Effector memory CD4-positive, alpha-beta T cell (primary cell): Measurements from ENCODE around the gene PPA1.

ENCODE experiments used
- DNase-seq, 3 donors: peaks; one replicate each; pipeline ENCODE4 v3.0.0-alpha.2; 2020
- H3K27ac ChIP-seq: 2 replicates; pipeline ENCODE4 v1.7.0; 2013; ENCODE audit warnings: mild to moderate bottlenecking, low read length, moderate library complexity; ENCODE audit not compliant: insufficient read depth, poor library complexity, severe bottlenecking
- H3K27me3 ChIP-seq: replicated peaks from 2 replicates; pipeline ENCODE4 v1.7.0; 2013; ENCODE audit warnings: mild to moderate bottlenecking, low read length; ENCODE audit not compliant: insufficient read depth, control insufficient read depth, poor library complexity, severe bottlenecking
- H3K36me3 ChIP-seq: 2 replicates; pipeline ENCODE4 v1.7.0; 2013; ENCODE audit warnings: mild to moderate bottlenecking, low read length, moderate library complexity; ENCODE audit not compliant: control insufficient read depth, insufficient read depth
- H3K4me1 ChIP-seq: 2 replicates; pipeline ENCODE4 v1.7.0; 2013; ENCODE audit warnings: low read length, mild to moderate bottlenecking; ENCODE audit not compliant: control insufficient read depth, insufficient read depth, poor library complexity, severe bottlenecking
- H3K4me3 ChIP-seq: 2 replicates; pipeline ENCODE4 v1.7.0; 2013; ENCODE audit warnings: low read length, low read depth, mild to moderate bottlenecking; ENCODE audit not compliant: insufficient read depth, poor library complexity, severe bottlenecking
- H3K9me3 ChIP-seq: 2 replicates; pipeline ENCODE4 v1.7.0; 2013; ENCODE audit warnings: mild to moderate bottlenecking, low read length, moderate library complexity; ENCODE audit not compliant: control insufficient read depth

PPA1 gene

DNA sequence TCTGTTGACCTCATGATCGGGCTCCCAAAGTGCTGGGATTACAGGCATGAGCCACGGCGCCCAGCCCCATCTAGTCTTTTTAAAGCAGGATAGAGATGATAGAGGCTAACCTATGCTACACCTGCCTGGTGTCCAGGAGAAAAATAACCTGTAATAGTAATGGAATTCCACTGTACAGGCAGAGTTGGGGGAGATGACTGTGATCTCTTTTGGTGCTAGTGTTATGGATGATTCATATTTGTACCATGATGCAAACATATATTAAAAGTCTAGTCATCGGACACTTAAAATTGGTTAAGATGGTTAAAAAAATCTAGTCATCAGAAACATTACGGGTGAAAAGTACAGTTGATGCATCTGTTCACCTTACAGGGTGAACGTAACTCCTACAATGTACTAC is 56.8 kb downstream of the PPA1 start:
- H3K4me1 ChIP-seq = peaks cover 13% of the 10 kb centered on the region
- no peak for DNase-seq
- H3K9me3 ChIP-seq = no peaks in the 10 kb centered on the region
- H3K36me3 ChIP-seq = no peaks in the 10 kb centered on the region
- H3K4me3 ChIP-seq = no peak overlapping the region
- H3K27me3 ChIP-seq = no peaks in the 10 kb centered on the region
- no peak overlapping the region for H3K27ac ChIP-seq

GRCh38 chr10:70175516-70175915 is 57.7 kb downstream of the PPA1 start:
- H3K36me3 ChIP-seq = no peaks in the 10 kb centered on the region
- H3K4me3 ChIP-seq = no peak overlapping the region
- no peak for DNase-seq
- peaks cover 13% of the 10 kb centered on the region for H3K4me1 ChIP-seq
- no peaks in the 10 kb centered on the region for H3K9me3 ChIP-seq
- H3K27ac ChIP-seq = no peak overlapping the region
- no peaks in the 10 kb centered on the region for H3K27me3 ChIP-seq

GRCh38 chr10:70174058-70174741 is 59.0 kb downstream of the PPA1 start:
- Histone ChIP-seq H3K4me3 (no peak overlapping the region), H3K27me3 (no peaks in the 10 kb centered on the region), H3K9me3 (no peaks in the 10 kb centered on the region), H3K27ac (peak overlapping the region; percentile 54), H3K4me1 (peaks cover 17% of the 10 kb centered on the region), H3K36me3 (no peaks in the 10 kb centered on the region)
- DNase-seq = peak in 2 of 3 donors; percentile 27 to 30

- Histone ChIP-seq H3K4me3 (peak overlapping the region; percentile 78), H3K27ac (peak overlapping the region; percentile 86), H3K9me3 (no peaks in the 10 kb centered on the region), H3K4me1 (peaks cover 34% of the 10 kb centered on the region), H3K27me3 (no peaks in the 10 kb centered on the region), H3K36me3 (peaks cover 13% of the 10 kb centered on the region)
- no peak for DNase-seq
These were observed 63.4 kb downstream of the PPA1 start for GRCh38 chr10:70169649-70170364.

- H3K4me3 ChIP-seq = peak overlapping the region; percentile 78
- H3K4me1 ChIP-seq = peaks cover 33% of the 10 kb centered on the region
- H3K27ac ChIP-seq = peak overlapping the region; percentile 86
- no peaks in the 10 kb centered on the region for H3K9me3 ChIP-seq
- peaks cover 13% of the 10 kb centered on the region for H3K36me3 ChIP-seq
- no peaks in the 10 kb centered on the region for H3K27me3 ChIP-seq
- no peak for DNase-seq
These were observed 64.2 kb downstream of the PPA1 start for GRCh38 chr10:70169011-70169410.

DNA sequence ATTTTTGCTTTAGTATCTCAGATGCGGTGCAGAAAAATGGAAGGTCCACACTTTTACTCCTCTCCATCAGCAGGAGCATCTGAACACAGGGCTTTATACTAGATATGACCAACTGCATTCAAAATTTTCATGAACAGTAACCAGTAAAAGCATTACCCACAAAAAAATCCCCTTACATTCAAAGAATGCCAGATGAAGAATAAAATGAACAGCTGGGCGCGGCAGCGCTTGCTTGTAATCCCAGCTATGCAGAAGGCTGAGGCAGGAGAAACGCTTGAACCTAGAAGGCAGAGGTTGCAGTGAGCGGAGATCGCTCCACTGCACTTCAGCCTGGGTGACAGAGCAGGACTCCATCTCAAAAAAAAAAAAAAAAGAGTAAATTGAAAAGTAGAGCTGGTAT is 66.0 kb downstream of the PPA1 start:
- H3K36me3 ChIP-seq = peaks cover 13% of the 10 kb centered on the region
- H3K27me3 ChIP-seq = no peaks in the 10 kb centered on the region
- H3K4me3 ChIP-seq = no peak overlapping the region
- H3K4me1 ChIP-seq = peaks cover 39% of the 10 kb centered on the region
- DNase-seq = no peak
- H3K27ac ChIP-seq = no peak overlapping the region
- no peaks in the 10 kb centered on the region for H3K9me3 ChIP-seq

GRCh38 chr10:70166394-70166793 is 66.8 kb downstream of the PPA1 start:
- H3K36me3 ChIP-seq = peaks cover 15% of the 10 kb centered on the region
- H3K27me3 ChIP-seq = no peaks in the 10 kb centered on the region
- H3K9me3 ChIP-seq = no peaks in the 10 kb centered on the region
- no peak for DNase-seq
- peaks cover 43% of the 10 kb centered on the region for H3K4me1 ChIP-seq
- H3K27ac ChIP-seq = no peak overlapping the region
- H3K4me3 ChIP-seq = no peak overlapping the region

DNA sequence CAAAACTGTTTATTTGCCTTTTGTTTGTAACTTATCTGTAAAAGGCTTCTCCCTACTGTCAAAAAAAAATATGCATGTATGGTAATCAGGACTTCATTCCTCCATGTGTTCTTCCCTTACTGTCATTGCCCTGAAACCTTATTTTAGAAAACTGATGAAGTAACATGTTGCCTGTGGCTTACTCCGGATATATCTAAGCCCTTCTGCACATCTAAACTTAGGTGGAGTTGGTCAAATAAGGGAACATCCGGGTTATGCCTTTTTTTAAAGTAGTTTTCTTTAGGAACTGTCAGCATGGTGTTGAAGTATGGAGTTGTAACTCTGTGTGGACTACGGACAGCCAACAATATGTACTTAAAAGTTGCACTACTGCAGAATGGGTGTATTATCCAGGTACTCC is 69.1 kb downstream of the PPA1 start:
- Histone ChIP-seq H3K9me3 (no peaks in the 10 kb centered on the region), H3K4me3 (no peak overlapping the region), H3K36me3 (peaks cover 32% of the 10 kb centered on the region), H3K27me3 (no peaks in the 10 kb centered on the region), H3K27ac (no peak overlapping the region), H3K4me1 (peaks cover 39% of the 10 kb centered on the region)
- DNase-seq = no peak

- peak overlapping the region; percentile 11 for H3K27ac ChIP-seq
- H3K4me1 ChIP-seq = peaks cover 35% of the 10 kb centered on the region
These were observed 69.8 kb downstream of the PPA1 start for GRCh38 chr10:70163448-70163847.

DNA sequence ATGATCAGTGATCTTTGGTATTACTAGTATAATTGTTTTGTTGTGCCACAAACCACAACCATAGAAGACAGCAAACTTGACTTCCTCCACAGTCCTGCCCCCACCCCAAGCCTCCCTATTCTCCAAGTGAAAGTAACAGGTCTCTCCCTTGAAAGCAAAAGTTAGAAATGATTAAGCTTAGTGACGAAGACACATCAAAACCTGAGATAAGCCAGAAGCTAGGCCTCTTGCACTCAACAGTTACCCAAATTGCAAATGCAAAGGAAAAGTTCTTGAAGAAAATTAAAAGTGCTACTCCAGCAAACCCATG is 70.4 kb downstream of the PPA1 start:
- peaks cover 29% of the 10 kb centered on the region for H3K4me1 ChIP-seq
- DNase-seq = peak in 1 of 3 donors; percentile 32
- H3K36me3 ChIP-seq = peaks cover 37% of the 10 kb centered on the region
- H3K4me3 ChIP-seq = no peak overlapping the region
- H3K9me3 ChIP-seq = no peaks in the 10 kb centered on the region
- no peaks in the 10 kb centered on the region for H3K27me3 ChIP-seq
- H3K27ac ChIP-seq = peak overlapping the region; percentile 16

More at GRCh38 chr10:70163448-70163847, 69.8 kb downstream of the PPA1 start:
- no peak overlapping the region for H3K4me3 ChIP-seq
- peaks cover 32% of the 10 kb centered on the region for H3K36me3 ChIP-seq
- H3K9me3 ChIP-seq = no peaks in the 10 kb centered on the region
- DNase-seq = no peak
- no peaks in the 10 kb centered on the region for H3K27me3 ChIP-seq
